ENCODE data around the gene ARHGEF37.

ARHGEF37 gene

DNA sequence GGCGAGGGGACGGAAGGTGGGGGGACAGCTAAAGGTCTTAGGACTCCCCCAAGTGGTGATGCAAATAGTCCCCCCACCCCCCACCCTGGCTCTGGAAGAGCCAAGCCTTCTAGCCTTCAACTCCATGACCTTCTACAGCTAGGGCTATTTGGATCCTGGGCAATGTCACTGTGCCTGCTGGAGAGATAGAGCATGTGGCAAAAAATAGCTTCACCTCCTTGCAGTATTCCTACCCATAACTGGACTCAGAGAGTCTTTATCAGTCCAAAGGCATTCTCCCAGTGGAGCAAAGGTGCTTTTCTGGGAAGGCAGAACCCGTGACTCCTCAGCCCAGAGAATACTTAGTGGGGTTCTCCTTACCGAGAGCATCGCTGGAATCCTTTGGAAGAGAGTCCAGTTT is 100.0 kb downstream of the ARHGEF37 start:
- no peak for DNase-seq

DNA sequence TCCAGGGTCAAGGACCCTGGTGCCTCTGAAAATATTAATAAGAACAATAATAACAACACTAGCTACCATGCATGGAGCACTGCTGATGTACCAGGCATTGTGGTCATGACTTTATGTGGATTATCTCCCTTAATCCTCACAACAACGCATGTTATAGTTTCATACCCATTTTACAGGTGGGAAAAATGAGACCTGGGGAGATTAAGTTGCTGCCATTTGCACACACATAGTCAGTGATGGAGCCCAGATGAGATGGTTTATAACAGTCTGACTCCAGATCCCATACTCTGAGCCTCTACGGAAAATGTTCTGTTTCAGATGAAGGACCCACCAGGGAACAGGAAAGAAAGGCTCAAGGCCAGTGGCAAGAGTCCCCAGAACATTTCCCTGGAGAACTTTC is 100.6 kb downstream of the ARHGEF37 start:
- no peak for DNase-seq

DNA sequence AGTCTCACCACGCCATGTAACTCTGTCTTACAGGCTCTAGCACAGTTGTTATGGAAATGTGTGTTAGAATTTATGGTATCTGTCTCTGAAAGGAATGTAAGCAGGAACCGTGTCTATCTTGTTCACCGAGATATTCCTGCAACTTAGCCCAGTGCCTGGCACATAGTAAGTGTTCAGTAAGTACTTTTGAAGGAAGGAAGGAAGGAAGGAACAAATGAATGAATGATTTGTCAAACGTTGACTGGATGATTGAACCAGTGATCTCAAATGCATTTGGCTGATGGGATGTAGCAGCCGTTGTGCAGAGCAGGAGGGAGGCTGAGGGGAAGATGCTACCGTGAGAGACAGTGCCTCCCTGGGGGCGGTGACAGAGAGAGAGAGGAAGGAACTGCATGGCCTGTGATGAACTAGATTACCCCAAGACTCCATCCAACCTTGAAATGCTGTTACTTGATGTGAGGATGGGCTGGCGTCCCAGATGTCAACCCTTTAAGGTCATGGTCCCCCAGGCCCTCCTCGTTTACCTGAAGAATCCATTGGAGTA is 101.3 kb downstream of the ARHGEF37 start:
- no peak for DNase-seq

DNA sequence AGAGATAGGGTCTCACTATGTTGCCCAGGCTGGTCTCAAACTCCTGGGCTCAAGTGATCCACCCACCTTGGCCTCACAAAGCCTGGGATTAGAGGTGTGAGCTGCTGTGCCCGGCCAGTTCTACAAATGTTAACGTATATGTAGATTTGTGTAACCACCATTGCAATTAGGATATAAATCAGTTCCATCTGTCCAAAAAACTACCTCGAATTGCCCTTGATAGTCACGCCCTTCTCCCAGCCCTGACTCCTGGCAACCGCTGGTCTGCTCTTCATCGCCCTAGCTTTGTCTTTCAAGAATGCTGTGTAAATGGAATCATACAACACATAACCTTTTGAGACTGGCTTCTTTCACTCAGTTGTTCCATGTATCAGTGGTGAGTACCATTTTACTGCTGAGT is 102.7 kb downstream of the ARHGEF37 start:
- DNase-seq: no peak

DNA sequence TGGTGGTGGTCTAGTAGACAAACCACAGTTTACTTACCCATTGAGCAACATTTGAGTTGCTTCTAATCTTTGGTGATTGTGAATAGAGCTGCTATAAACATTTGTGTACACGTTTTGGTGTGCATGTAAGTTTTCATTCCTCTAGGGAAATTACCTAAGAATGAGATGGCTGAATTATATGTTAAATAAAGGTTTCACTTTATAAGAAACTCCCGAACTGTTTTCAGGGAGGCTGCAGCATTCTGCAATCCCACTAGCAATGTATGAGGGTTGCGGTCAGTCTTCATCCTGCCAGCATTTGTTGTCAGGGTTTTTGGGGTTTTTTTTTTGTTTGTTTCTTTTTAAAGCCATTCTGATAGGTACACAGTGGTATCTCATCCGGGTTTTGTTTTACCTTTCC is 103.1 kb downstream of the ARHGEF37 start:
- DNase-seq: no peak

All from EL (cell line).